Activated CD4-positive, alpha-beta T cell treated with anti-CD3 and anti-CD28 coated beads for 4 hours (primary cell): ENCODE data around the gene RNF227.
"Not testable (repeated sequence)": the region's sequence is repeated elsewhere in the genome, so short reads cannot be mapped to it uniquely, and the experiment has no call there.

Source experiments
- DNase-seq, 2 donors: peaks; one replicate each; pipeline ENCODE4 v3.0.0-alpha.2; 2020

Gene RNF227

GRCh38 chr17:7915611-7916384, at the start of gene RNF227:
TSS of gene RNF227 (minus strand) at chr17:7916289. CDS start at chr17:7916195, 94 bp downstream.
- peak; percentile 76 to 81 for DNase-seq

DNA sequence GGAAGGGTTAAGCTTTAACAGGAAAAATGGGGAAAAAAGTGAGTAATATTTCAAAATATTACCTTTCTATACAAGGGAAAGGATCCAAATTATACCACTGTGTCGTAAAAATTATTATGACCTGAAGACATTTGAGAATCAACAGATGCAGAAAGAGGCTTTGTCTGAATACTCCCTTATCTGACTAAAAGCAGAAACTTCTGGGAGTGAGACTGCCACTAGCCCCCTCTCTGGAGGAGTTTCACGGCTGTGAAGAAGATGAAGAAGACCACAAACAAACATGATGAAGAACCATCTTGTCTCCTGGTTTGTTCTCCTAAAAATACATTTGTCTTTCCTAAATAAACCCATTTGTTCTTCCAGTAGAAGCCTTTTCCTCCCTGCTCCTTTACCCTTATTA, 45.3 kb upstream of the RNF227 start:
- DNase-seq = no peak

DNA sequence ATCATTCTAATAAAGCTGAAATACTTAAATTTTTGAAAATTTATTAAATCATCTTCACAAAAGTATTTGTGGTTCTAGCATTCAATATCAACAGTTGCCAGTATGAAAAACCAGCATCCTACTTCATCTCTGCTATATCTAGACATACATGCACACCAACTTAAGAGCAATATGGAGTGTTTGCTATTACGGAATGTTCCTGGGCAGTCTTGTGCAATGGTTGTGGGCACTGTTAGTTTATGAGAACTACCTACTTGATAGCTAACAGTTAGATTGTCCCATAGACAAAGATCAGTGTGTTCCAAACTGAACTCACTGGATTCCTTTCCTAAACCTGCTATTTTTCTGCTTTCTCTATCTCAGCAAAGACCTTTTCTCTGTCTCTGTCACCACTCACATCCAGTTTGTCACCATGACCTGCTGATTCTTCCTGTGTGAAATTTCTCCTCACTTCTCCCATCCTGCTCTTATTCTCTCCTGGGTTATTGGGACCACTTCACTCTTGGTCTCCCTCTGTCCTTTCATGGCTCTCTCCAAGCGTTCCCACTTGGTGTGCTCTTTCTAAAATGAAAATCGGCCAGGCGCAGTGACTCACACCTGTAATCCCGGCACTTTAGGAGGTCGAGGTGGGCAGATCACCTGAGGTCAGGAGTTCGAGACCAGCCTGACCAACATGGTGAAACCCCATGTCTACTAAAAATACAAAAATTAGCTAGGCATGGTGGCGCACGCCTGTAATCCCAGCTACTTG, 43.6 kb upstream of the RNF227 start:
- DNase-seq = no peak

DNA sequence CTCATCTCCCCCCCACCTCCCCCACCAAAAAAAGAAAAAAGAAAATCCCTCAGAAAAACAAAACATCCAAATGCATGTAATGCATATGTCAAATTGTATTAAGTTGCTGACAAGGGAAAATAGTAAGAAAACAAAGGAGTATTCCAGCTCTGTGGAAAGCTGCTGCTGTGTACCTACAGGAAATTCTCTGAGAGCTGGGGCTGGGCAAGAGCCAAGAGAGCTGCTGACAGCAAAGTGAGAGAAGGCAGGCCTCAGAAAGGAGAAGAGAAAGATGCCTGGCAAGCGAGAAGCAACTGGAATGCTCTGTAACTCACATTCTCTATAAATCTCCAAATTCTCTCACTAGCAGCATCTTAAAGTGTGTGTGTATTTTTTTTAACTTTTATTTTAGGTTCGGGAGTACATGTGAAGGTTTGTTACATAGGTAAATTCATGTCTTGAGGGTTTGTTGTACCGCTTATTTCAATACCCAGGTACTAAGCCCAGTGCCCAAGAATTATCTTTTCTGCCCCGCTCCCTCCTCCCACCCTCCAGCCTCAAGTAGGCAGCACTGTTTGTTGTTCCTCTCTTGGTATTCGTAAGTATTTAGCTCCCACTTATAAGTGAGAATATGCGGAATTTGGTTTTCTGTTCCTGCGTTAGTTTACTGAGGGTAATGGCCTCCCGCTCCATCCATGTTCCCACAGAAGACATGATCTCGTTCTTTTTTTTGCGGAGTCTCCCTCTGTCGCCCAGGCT, 40.3 kb upstream of the RNF227 start:
- no peak for DNase-seq

DNA sequence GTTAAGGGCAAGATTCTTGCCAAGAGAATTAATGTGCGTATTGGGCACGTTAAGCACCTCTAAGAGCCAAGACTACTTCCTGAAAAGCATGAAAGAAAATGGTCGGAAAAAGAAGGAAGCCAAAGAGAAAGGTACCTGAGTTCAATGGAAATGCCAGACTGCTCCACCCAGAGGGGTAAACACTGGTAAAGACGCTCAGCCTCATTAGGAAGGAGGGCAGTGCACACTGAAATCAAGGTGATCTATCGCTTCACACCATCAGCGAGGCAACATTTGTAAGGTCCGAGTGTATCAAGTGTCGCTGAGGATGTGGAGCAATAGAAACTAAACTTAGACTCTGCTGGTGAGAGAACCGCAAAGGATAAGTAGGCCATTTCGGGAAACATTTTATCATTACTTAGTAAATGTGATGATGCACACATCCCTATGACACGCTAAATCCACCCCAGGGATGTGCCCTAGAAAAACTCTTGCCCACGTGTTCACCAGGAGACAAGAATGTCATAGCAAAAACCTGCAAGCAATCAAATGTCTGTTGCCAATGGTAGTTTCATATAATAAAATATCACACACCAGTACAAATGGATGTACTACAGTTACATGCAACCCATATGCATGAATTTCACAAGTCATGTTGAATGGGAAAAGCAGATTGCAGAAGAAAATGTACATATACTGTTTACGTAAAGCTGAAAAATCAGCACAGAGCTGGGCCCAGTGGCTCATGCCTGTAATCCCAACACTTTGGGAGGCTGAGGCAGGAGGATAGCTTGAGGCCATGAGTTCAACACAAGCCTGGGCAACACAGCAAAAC, 39.5 kb upstream of the RNF227 start:
- DNase-seq = no peak

DNA sequence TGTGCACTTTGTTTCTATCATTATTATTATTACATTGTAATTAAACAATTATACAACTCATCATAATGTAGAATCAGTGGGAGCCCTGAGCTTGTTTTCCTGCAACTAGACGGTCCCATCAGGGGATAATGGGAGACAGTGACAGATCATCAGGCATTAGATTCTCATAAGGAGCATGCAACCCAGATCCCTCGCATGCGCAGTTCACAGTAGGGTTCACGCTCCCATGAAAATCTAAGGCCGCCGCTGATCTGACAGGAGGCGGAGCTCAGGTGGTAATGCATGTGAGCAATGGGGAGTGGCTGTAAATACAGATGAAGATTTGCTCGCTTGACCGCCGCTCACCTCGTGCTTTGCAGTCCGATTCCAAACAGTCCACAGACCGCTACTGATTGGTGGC, 37.2 kb upstream of the RNF227 start:
- not testable (repeated sequence) for DNase-seq

- peak in 1 of 2 donors; percentile 14 for DNase-seq
These were observed 35.2 kb upstream of the RNF227 start for GRCh38 chr17:7951143-7951792.

GRCh38 chr17:7950578-7950977, 34.5 kb upstream of the RNF227 start:
- DNase-seq = no peak

DNA sequence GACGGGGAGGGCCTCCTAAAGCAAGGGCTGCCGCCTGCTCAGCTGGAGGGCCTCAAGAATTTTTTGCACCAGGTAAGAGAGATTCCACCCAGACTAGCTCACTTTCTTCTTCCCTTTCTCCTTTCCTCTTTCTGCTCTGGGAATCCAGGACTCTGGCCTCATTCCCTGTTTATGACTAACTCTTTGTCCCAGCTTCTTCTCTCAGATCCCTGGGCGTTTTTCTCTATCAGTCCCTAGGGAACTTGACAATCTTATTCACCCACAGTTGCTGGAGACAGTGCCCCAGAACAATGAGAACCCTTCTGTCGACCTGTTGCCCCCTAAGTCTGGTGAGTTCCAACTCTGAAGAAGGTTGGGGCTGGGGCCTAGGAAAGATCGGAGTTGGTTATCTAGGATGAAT, 31.6 kb upstream of the RNF227 start:
- DNase-seq = no peak

GRCh38 chr17:7946441-7946840, 30.4 kb upstream of the RNF227 start:
- no peak for DNase-seq

DNA sequence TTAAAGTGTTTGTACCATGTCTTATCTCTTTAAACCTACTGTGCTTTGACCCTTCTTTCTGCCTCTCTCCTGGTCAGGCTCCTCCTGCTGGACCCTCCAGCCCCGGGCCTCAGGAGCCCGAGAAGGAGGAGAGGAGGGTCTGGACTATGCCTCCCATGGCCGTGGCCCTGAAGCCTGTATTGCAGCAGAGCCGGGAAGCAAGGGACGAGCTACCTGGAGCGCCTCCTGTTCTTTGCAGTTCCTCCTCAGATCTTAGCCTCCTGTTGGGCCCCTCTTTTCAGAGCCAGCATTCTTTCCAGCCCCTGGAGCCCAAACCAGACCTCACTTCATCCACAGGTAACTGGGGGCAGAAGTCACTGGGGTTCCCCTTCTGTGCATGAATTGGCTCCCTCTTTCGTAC, 29.6 kb upstream of the RNF227 start:
- DNase-seq = no peak

DNA sequence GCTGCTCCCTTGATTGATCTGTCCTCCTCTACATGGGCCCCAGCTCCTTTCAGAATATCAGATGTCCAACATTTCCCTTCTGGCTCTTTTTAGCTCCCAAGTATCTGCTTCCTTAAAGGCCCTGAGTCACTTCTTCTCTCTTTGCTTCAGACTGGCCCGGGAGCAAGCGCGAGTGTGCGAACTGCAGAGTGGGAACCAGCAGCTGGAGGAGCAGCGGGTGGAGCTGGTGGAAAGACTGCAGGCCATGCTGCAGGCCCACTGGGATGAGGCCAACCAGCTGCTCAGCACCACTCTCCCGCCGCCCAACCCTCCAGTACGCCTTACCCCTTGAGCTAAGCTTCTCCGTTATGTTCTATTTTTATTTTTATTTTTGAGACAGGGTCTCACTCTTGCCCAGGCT, 28.2 kb upstream of the RNF227 start:
- no peak for DNase-seq

DNA sequence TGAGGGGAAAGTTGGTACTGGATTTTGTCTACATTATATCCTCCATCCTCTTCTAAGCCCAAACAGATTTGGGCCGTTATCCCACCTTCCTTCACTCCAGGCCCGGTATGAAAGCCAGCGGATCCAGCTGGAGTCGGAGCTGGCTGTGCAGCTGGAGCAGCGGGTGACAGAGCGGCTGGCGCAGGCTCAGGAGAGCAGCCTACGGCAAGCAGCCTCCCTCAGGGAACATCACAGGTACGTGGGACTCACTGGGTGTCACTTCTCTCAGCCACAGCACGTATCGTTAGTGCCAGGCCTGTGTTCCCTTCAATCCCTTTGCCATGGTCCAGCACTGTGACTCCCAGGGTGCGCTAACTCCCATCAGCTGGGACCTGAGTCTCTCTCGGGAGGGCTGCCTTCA, 27.2 kb upstream of the RNF227 start:
- DNase-seq = no peak

GRCh38 chr17:7940743-7941142, 24.7 kb upstream of the RNF227 start:
- DNase-seq = no peak

DNA sequence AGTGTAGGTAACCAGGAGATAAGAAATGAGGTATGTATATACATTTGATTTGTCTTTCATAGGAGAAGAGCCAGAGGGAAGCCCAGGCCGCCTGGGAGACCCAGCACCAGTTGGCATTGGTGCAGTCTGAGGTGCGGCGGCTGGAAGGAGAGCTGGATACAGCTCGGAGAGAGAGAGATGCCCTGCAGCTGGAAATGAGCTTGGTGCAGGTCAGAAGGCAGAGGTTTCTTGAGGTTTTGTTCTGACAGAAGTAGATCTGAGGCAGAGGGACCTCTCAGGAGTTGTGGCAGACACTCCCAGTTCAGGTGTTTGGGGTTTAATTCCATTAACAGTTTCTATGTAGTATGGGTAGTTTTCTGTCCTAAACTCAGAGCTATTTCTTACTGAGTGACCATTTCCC, 23.9 kb upstream of the RNF227 start:
- no peak for DNase-seq

GRCh38 chr17:7935859-7936258, 19.8 kb upstream of the RNF227 start:
- no peak for DNase-seq

GRCh38 chr17:7932949-7933348, 16.9 kb upstream of the RNF227 start:
- DNase-seq = no peak

- DNase-seq = no peak
These were observed 16.4 kb upstream of the RNF227 start for GRCh38 chr17:7932483-7932891.

DNA sequence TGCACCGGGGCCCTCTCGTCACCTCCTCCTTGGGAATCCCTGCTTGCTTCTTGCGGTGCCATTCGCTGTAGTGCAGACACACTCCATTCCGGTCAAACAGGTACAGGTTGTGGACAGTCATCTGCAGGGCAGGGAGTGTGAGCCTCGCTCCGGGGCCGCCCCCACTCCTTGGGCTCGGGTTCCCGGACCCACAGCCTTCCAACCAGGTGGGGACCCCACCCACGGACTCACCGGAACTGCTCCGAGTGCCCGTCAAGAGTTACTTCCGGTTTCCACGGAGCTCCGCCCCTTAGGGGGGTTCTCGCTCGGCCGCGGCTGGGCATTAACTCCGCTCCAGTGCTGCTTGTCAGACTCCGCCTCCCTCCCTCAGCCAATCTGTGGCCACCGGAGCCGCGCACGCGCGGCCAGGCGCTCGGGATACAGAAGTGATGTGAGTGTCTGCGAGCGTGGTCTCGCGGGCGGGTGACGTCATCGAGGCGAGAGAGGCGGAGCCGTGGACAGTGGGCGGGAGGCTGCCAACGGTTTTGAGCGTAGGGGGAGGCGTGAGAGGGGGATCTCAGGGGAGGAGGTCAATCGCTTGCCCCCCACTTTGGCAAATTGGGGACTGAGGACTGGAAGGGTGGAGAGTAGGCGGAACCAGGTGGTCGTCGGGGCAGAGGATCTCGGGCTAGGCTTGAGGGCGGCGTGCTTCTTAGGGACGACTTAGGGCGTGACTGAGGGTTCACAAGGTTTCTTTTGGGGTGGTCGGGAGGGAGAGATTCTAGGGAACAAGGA, 15.8 kb upstream of the RNF227 start, which contains the start of the genes CNTROB and TRAPPC1:
Gene CNTROB (plus strand): TSS at position 498 of the 774 bp plus-strand sequence. CDS start 874 bp downstream, outside the sequence.
Gene TRAPPC1 (minus strand): TSS at position 238 of the 774 bp plus-strand sequence. CDS start 117 bp downstream, at position 121.
- peak; percentile 99 for DNase-seq

- no peak for DNase-seq
These were observed 14.9 kb upstream of the RNF227 start for GRCh38 chr17:7930841-7931631.
